ENCODE results near the gene HTR3C. TPM values are rescaled to one million over a fixed set of nuclear protein-coding genes. Genes with fewer than 3 reads are reported as not detected.

Gene HTR3C
- total RNA-seq, 1 experiment from 2014 or later: not detected

- Histone ChIP-seq H4K20me1 (ENCODE audit: insufficient read depth) (no peaks in the 10 kb centered on the region), H3K4me2 (ENCODE audit: low read length) (no peak overlapping the region), H3K79me2 (ENCODE audit: insufficient read depth, low read length) (no peaks in the 10 kb centered on the region), H3K27ac (ENCODE audit: low read depth, low read length) (no peak overlapping the region), H3K27me3 (ENCODE audit: insufficient read depth, low read length) (no peaks in the 10 kb centered on the region), H3K36me3 (ENCODE audit: control insufficient read depth in 1 of 2, insufficient read depth in 2 of 2, low read length in 2 of 2) (no peaks in the 10 kb centered on the region), H3K4me1 (ENCODE audit: control insufficient read depth in 1 of 2, insufficient read depth in 2 of 2, low read length in 2 of 2) (peaks cover 0 to 5% of the 10 kb centered on the region in 2 experiments; a peak in 1 of 4 replicates), H3K9me2 (ENCODE audit: insufficient read depth) (no peaks in the 10 kb centered on the region), H3K9ac (ENCODE audit: low read length) (no peak overlapping the region), H3K4me3 (replicated peaks in 1 of 2; ENCODE audit: low read depth in 1 of 2, low read length in 2 of 2) (no peak overlapping the region), H3K9me3 (ENCODE audit: control insufficient read depth in 1 of 2, insufficient read depth in 1 of 2, low read depth in 1 of 2, low read length in 2 of 2) (no peaks in the 10 kb centered on the region), H2AFZ (ENCODE audit: low read depth, low read length, poor library complexity, severe bottlenecking) (no peak overlapping the region)
- RAD21 ChIA-PET (ENCODE audit: low non-redundant PET in 1 of 2, low total read pairs in 2 of 2, uncharacterized antibody in 2 of 2, unreplicated experiment in 2 of 2): no interaction called here
- intact Hi-C loops (cut with micrococcal nuclease): no loop called here
- CTCF ChIA-PET: no interaction called here
- POLR2A ChIA-PET: no interaction called here
- no TSS peak for BruUV-seq (replicated peaks)
- ATAC-seq (no peak), DNase-seq (ENCODE audit: low read depth, low spot score) (no peak)
- no peak for TF ChIP-seq RAD21 (IDR thresholded peaks at IDR 0.05; ENCODE audit: low read depth)
- TF ChIP-seq REST (IDR thresholded peaks at IDR 0.05; ENCODE audit: low read depth): no peak
- no peak for TF ChIP-seq JUND (IDR thresholded peaks at IDR 0.05)
- TF ChIP-seq CBX3 (IDR thresholded peaks at IDR 0.05; ENCODE audit: low read depth): no peak
- TF ChIP-seq TCF7L2 (IDR thresholded peaks at IDR 0.05; ENCODE audit: borderline replicate concordance, extremely low read depth, insufficient read depth, insufficient read length): no peak
- TF ChIP-seq, protein P1, sequence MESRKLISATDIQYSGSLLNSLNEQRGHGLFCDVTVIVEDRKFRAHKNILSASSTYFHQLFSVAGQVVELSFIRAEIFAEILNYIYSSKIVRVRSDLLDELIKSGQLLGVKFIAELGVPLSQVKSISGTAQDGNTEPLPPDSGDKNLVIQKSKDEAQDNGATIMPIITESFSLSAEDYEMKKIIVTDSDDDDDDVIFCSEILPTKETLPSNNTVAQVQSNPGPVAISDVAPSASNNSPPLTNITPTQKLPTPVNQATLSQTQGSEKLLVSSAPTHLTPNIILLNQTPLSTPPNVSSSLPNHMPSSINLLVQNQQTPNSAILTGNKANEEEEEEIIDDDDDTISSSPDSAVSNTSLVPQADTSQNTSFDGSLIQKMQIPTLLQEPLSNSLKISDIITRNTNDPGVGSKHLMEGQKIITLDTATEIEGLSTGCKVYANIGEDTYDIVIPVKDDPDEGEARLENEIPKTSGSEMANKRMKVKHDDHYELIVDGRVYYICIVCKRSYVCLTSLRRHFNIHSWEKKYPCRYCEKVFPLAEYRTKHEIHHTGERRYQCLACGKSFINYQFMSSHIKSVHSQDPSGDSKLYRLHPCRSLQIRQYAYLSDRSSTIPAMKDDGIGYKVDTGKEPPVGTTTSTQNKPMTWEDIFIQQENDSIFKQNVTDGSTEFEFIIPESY (IDR thresholded peaks at IDR 0.05; ENCODE audit: extremely low read depth, insufficient replicate concordance, low read length): no peak
- TF ChIP-seq SRF (IDR thresholded peaks at IDR 0.05; ENCODE audit: low read depth): no peak
- TF ChIP-seq SIN3A (IDR thresholded peaks at IDR 0.05; ENCODE audit: low read depth): no peak
- TF ChIP-seq EGR1 (IDR thresholded peaks at IDR 0.05; ENCODE audit: low read depth): no peak
- no peak for TF ChIP-seq FOSL1 (IDR thresholded peaks at IDR 0.05; ENCODE audit: low read depth)
- TF ChIP-seq SP1 (IDR thresholded peaks at IDR 0.05; ENCODE audit: low read depth): no peak
- no peak for TF ChIP-seq YY1 (IDR thresholded peaks at IDR 0.05; ENCODE audit: extremely low read depth, insufficient replicate concordance, low read depth, low read length)
- TF ChIP-seq, protein P2, sequence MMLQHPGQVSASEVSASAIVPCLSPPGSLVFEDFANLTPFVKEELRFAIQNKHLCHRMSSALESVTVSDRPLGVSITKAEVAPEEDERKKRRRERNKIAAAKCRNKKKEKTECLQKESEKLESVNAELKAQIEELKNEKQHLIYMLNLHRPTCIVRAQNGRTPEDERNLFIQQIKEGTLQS (IDR thresholded peaks at IDR 0.05): no peak
- TF ChIP-seq ZFX (IDR thresholded peaks at IDR 0.05): no peak
Observed at GRCh38 chr3:184082465-184082864, 29.6 kb downstream of the HTR3C start.
